ENCODE data around the gene PPP5C.
"Not testable (repeated sequence)": the region's sequence is repeated elsewhere in the genome, so short reads cannot be mapped to it uniquely, and the experiment has no call there.

Gene PPP5C

DNA sequence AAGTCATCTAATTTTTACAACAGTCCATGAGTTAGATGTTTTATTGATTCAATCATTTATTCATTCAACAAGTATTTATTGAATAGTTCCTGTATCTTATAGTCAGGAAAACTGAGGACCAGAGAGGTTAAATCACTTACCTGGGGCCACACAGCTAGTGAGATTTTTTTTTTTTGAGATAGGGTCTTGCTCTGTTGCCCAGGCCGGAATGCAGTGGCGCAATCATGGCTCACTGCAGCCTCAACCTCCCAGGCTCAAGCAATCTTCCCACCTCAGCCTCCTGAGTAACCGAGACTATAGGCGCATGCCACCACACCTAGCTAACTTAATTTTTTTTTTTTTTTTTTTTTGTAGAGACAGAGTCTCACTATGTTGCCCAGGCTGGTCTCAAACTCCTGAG, 88.8 kb downstream of the PPP5C start:
- DNase-seq, result not testable (repeated sequence)

Measured in fibroblast of skin of scalp (primary cell).